Stimulated activated CD8-positive, alpha-beta memory T cell treated with anti-CD3 and anti-CD28 coated beads, Interleukin-15, amount 100 ng/mL, for 48 hours (primary cell): ENCODE results near the gene EMCN.
"Not testable (repeated sequence)": the region's sequence is repeated elsewhere in the genome, so short reads cannot be mapped to it uniquely, and the experiment has no call there.

ENCODE experiments used
- DNase-seq, 2 donors: peaks; one replicate each; pipeline ENCODE4 v3.0.0-alpha.2; 2020; ENCODE audit warnings: low read depth in 2 of 2

The EMCN gene

DNA sequence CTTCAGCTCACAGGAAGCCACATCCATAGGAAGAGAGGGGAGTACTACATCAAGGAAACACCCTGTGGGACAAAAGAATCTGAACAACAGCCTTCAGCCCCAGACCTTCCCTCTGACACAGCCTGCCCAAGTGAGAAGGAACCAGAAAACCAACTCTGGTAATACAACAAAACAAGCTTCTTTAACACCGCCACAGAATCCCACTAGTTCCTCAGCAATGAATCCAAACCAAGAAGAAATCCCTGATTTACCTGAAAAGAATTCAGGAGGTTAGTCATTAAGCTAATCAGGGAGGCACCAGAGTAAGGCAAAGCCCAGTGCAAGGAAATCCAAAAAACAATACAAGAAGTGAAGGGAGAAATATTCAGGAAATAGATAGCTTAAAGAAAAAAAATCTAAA is 137.4 kb downstream of the EMCN start:
- not testable (repeated sequence) for DNase-seq

DNA sequence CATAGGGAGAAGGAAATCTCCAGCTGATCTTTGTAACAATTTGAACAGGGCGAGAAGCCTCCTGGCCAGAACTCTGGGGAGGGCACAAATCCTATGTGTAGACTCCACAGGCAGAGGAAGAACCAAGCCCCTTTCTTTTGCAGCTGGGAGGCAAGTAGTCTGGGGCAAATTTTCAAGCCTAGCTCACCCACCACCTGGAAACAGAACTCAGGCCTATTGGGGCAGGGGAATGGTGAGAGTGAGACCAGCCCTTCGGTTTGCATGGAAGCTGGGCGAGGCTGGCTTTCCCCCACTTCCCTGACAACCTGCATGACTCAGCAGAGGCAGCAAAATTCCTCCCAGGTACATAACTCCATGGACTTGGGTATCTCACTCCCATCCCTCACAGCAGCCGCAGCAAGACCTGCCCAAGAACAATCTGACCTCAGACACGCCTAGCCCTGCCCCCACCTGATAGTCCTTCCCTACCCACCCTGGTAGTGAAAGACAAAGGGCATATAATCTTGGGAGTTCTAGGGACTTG is 138.2 kb downstream of the EMCN start:
- DNase-seq, result no peak

DNA sequence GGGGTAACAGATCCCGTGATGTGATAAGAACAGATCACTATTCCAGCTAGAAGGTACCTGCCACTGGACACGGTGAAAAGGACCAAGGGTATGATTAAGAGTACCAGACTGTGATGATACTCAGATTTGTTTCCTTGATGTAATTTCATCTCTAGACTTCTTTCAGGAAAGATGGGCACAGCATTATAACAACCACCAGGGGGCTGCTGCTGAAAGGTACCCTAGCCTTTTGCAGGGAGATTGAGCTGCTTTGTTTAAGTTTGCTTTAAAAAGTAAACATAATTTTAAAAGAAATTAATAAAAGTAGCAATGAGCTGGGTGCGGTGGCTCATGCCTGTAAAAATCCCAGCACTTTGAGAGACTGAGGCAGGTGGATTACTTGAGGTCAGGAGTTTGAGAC is 145.4 kb downstream of the EMCN start:
- DNase-seq, result no peak

DNA sequence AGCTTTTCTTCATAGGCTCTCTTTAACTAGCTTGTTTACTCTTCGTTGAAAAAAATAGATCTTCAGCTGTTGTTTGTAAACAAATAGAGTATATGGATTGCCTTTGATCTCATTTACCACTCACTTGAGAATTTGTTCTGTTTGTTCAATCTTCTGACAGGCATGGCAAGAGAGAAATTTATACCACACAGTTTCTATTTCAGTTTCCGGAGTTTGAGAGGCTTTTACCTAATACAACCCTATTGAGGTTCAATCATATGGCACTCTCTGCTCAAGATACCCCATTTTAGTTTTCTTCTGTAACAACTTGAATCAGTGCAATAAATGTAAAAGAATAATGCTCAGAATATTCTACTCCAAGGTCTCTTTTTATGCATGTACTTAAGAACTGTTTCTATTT is 148.0 kb downstream of the EMCN start:
- DNase-seq, result no peak

DNA sequence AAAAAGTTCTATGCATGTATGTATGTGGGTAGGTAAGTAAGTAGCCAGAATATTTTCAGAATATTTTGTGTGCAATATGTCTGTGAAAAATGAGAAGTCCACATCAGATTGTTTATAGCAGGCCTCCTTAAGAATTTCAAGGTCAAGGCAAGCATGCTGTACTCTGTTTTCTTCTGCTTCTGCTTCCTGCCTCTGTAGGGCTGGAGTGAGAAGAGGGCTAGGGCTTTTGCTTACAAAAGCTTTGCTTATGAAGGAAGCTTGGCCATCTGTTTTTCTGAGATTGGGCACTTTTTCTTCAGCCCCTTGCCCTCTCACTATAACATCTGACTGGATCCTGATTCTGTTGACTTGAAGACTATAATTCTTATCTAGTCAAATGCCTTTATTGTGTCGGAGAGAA is 150.4 kb downstream of the EMCN start:
- no peak for DNase-seq

DNA sequence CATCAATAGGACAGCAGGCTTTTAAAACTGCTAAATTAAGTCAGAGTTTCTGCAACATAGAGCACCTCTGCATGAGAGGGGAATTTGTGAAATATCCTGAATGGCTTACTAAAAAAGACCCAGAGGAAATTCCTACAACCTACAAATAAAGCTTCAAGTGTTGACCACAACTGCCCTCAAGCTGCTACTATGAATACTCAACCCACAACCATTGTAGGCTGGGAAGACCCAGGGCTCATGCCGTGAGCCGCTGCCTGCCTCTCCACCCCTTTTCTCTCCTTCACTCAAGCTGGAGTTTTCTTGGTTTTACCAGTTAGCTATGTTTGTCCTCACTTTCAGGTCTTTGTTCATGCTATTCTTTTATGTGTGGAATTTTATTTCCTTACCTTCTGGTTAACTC is 151.6 kb downstream of the EMCN start:
- DNase-seq, result no peak

DNA sequence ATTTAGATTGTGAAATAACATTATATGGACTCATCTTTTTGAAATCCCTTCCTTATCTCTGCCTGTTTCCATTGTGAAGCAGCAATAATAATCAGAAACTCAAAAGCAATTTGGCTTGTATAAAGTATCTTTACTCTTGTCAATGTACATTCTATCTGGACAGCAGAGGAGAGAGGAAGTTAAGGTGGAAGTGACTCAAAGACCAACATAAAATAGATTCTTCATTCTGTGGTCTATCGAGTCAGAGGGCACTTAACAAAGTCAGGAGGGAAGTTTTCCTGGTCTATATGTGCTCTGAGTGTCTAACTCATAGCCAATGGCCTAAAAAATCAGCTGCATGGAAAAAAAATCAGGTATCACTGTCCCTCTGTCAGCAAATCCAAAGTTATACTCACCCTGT is 155.5 kb downstream of the EMCN start:
- DNase-seq, result no peak

DNA sequence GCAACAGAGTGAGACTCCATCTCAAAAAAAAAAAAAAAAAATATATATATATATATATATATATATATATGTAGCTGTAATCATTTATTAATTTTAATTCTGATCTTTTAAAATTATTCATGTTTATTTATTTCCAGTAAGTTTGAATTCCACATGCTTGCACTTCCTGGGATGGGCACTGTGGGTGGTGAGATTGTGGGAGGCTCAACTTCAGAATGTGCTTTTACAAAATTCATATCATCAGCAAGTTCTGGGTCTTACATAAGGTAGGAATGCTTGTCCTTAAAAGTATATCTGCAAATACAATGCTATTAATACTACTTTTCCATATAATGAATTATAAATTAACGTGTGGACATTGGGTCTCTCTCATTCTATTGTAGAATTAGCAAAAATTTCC is 156.5 kb downstream of the EMCN start:
- no peak for DNase-seq

DNA sequence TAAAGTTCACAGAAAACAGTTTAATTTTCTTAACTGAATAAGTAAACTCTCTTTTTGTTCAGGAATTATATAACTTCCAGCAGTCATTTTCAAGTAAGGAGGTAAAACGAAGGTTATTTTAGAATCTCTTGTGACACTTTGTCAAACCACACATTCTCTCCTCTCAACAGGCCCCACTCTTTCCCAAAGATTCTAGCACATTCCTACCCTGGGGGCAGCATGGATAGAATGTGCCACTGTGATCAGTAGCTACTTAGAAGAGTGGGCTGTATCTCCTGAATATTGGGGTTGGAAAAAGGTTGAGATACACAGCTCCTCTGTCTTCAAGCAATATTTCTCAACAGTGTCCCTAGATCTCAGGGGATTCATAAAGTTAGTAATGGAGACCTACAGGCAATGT is 157.6 kb downstream of the EMCN start:
- no peak for DNase-seq

DNA sequence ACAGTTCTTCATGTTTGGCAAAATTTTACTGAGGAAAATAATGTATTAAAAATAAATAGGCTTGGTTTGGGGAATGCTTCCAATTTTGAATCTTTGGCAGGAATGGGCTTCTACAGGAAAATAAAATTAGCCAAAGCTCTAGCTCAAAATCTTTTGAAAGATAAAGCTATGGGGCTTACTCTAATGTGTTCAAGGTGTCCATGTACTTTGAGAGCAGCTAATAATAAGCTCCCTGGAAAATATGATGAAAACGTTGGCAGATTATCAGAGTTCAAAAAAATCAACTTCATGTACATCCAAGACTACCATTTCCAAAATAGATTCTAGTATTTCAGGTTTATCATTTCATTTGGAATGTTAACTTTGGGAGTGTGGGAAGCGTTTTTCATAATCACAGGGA is 158.4 kb downstream of the EMCN start:
- no peak for DNase-seq

DNA sequence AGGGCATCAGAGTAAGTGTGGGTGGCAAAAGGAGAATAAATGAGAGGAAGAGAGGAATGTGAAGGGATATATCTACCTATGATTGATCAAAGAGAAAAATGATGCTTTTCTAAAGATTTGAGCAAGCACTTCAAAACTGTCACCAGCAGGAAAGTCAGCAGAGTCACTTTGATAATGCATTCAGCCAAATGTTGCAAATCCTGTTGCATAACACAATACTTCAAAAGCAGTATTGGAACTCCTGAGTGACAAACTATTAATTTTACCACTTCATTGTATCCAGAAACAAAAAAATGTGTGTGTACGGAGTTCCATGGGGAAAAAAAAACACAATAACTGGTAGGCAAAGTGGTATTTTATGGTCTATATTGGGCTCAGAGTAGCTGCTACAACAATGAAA is 160.3 kb downstream of the EMCN start:
- no peak for DNase-seq

DNA sequence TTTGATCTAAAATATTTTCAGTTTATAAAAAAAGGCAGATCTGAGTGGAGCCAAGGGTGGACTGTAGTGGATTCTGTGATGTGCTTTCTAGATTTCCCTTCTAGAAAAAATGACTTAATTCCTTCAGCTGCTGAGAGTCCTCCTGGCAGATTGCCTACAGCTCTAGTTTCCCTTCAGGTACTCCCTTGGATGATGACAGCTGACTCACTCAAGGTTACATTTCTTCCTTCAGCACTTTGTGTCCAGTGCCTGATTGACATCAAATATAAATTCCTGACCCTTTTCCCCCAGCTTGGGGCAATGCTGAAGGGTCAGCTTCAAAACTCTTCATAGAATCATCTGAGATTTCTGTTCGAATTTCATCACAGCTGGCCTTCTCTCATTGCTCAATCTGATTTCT is 161.7 kb downstream of the EMCN start:
- DNase-seq, result no peak

DNA sequence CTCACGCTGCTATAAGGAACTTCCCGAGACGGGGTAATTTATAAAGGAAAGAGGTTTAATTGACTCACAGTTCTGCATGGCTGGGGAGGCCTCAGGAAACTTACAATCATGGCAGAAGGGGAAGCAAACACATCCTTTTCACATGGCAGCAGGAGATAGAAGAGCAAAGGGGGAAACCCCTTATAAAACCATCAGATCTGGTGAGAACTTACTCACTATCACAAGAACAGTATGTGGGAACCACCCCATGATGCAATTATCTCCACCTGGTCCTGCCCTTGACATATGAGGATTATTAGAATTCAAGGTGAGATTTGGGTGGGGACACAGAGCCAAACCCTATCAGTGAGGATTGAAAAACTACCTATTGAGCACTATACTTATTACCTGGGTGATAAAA is 165.5 kb downstream of the EMCN start:
- DNase-seq, result not testable (repeated sequence)

DNA sequence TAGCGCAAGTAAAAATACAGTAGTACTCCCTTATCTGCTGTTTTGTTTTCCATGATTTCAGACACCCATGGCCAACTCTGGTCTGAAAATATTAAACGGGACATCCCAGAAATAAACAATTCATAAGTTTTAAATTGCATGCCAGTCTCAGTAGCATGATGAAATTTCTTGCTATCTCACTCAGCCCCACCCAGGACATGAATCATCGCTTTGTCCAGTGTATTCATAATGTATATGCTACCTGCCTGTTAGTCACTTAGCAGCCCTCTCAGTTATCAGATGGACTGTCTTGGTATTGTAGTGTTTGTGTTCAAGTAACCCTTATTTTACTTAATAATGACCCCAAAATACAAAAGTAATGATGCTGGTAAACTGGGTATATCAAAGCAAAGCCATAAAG is 169.3 kb downstream of the EMCN start:
- DNase-seq, result no peak

DNA sequence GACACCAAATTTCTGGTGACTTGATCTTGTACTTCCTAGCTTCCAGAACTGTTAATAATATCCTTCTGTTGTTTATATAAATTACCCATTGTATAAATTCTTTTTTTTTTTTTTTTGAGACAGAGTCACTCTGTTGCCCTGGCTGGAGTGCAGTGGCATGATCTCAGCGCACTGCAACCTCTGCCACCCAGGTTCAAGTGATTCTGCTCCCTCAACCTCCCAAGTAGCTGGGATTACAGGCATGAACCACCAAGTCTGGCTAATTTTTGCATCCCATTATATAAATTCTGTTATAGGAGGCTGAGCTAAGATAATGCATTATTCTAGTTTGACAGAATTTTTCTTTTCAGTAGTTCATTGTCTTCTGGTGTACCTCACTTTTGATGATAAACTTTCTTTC is 170.6 kb downstream of the EMCN start:
- DNase-seq, result no peak

DNA sequence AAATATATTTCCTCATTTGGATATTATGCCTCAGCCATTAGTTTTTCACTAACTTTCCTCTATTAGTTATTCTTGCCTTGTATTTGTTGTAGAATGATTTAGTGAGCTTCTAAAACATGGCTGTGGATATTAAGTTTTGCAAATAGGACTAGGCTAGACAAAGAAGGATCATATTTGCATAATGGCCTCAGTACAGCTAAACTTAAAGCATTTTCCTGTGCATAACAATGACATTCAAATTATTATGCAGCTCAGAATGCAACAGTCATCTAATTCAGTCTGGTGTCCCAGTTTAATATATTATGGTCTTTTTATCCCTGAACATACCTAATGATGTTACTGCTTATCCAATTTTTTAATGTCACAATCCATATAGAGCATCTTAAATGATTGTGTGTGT is 172.2 kb downstream of the EMCN start:
- no peak for DNase-seq
